Measurements from ENCODE around the gene TCEANC. TPM values are rescaled to one million over a fixed set of nuclear protein-coding genes. Genes with fewer than 3 reads are reported as not detected.

Gene TCEANC
- total RNA-seq, 1 experiment from 2014 or later, result 5.0 TPM

DNA sequence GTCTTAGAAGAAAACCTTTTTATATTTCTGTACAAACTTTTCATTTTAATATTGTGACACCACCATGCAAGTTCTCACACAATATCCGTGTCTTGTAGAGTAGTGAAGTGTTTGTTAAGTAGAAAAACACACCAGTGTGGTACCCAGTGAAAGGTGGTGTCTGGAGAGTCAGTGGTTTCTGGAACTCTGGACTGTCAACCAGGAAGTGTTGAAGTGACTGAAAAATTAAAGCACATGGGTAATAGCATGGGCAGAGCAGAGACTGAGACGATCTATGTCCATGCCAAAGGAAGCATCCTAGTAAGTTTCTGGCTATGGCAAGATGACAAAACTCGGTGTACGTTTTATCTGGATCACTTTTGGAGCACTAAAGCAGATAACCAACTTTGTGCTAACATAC is 58.2 kb downstream of the TCEANC start:
- Histone ChIP-seq H3K27me3 (ENCODE audit: control insufficient read depth, insufficient read depth, low read length) (no peaks in the 10 kb centered on the region), H3K4me3 (ENCODE audit: insufficient read depth, low read depth, low read length) (no peak overlapping the region), H3K36me3 (replicated peaks; ENCODE audit: control insufficient read depth, insufficient read depth, low read length) (peaks cover 5% of the 10 kb centered on the region)
- no peak for DNase-seq

Other genes with a start within 250 kb of the TCEANC start
- 0.24 and 0.41 TPM in 2 replicates for gene EGFL6, start 83.5 kb upstream of the TCEANC start, total RNA-seq (2014; rRNA removed; shearing (Covaris generic))
- 74.6 and 82.6 TPM in 2 replicates for gene RAB9A, start 36.0 kb downstream of the TCEANC start, total RNA-seq (2014; rRNA removed; shearing (Covaris generic))
- gene TRAPPC2, start 81.5 kb downstream of the TCEANC start, total RNA-seq (2014; rRNA removed; shearing (Covaris generic)), result 22.2 and 23.0 TPM in 2 replicates
- gene OFD1, start 81.6 kb downstream of the TCEANC start, total RNA-seq (2014; rRNA removed; shearing (Covaris generic)), result 13.9 and 22.9 TPM in 2 replicates
- gene GPM6B, start 164.0 kb downstream of the TCEANC start, total RNA-seq (2014; rRNA removed; shearing (Covaris generic)), result 205 and 225 TPM in 2 replicates

Data from H7 (cell line).